Caco-2 (cell line): ENCODE results near the gene CTNND2. TPM values are rescaled to one million over a fixed set of nuclear protein-coding genes. Genes with fewer than 3 reads are reported as not detected.

Experiments used
- BruUV-seq: library from RNA; stranded (reverse); fragments of 400-500 nt; replicated peaks from 2 replicates; lab custom pipeline; 2021; lab: Mats Ljungman, UMichigan
- CTCF ChIA-PET: fragments of 300-600 bp; sonication (Branson Sonifier 250); formaldehyde crosslinking; loops from one replicate; lab custom pipeline; 2022; ENCODE audit warnings: antibody characterized with exemption; lab: Charles Lee
- POLR2A ChIA-PET: fragments of 300-600 bp; sonication (Branson Sonifier 250); formaldehyde crosslinking; loops from one replicate; lab custom pipeline; 2022; ENCODE audit warnings: antibody characterized with exemption; lab: Charles Lee
- DNase-seq, 2 experiments: peaks; one replicate each; pipeline versions ENCODE4 v3.0.0 to v3.0.0-alpha.2; 2020 to 2022
- H3K27me3 ChIP-seq: replicated peaks from 2 replicates; pipeline ENCODE4 v1.6.0; 2011; ENCODE audit warnings: low read length; ENCODE audit not compliant: control insufficient read depth, insufficient read depth
- H3K36me3 ChIP-seq: 2 replicates; pipeline ENCODE4 v1.5.1; 2011; ENCODE audit warnings: low read length; ENCODE audit not compliant: control insufficient read depth, insufficient read depth
- H3K4me1 ChIP-seq: fragments of 250-450 bp; sonication (Bioruptor Pico); 2 replicates; pipeline ENCODE4 v1.5.1; 2020; ENCODE audit warnings: mild to moderate bottlenecking
- H3K4me3 ChIP-seq: 2 replicates; pipeline ENCODE4 v1.5.1; 2011; ENCODE audit warnings: low read depth, mild to moderate bottlenecking, control low read depth, low read length
- H3K9me3 ChIP-seq: fragments of 250-450 bp; sonication (Bioruptor Pico); 2 replicates; pipeline ENCODE4 v1.5.1; 2020; ENCODE audit warnings: mild to moderate bottlenecking, moderate library complexity
- H3K27ac Mint-ChIP-seq: one replicate; pipeline ENCODE4 v1.8.0; 2022; ENCODE audit warnings: mixed read lengths; ENCODE audit not compliant: unreplicated experiment
- H3K27me3 Mint-ChIP-seq: one replicate; pipeline ENCODE4 v1.8.0; 2022; ENCODE audit warnings: mixed read lengths; ENCODE audit not compliant: insufficient read depth, unreplicated experiment
- H3K36me3 Mint-ChIP-seq: one replicate; pipeline ENCODE4 v1.8.0; 2022; ENCODE audit warnings: mild to moderate bottlenecking, mixed read lengths; ENCODE audit not compliant: insufficient read depth, unreplicated experiment
- H3K4me1 Mint-ChIP-seq: one replicate; pipeline ENCODE4 v1.8.0; 2022; ENCODE audit warnings: low read depth, mixed read lengths; ENCODE audit not compliant: unreplicated experiment
- H3K4me3 Mint-ChIP-seq: one replicate; pipeline ENCODE4 v1.8.0; 2022; ENCODE audit warnings: mild to moderate bottlenecking, moderate library complexity, mixed read lengths; ENCODE audit not compliant: unreplicated experiment
- H3K9me3 Mint-ChIP-seq: one replicate; pipeline ENCODE4 v1.8.0; 2022; ENCODE audit warnings: mixed read lengths; ENCODE audit not compliant: unreplicated experiment
- intact Hi-C: fragments of 100-400 bp; cut with micrococcal nuclease; formaldehyde crosslinking; loops from one replicate; pipeline ENCODE4 v1.10.0; 2022; ENCODE audit not compliant: unreplicated experiment
- total RNA-seq: library from RNA; stranded (reverse); gene quantifications from 2 replicates; pipeline ENCODE4 v1.2.3, GENCODE V29; 2022
- TF ChIP-seq, protein P1 (sequence below), 2 experiments: fragments of 200-600 bp in 1 of 2; IDR thresholded peaks; 1 replicate in 1 of 2; 2 replicates in 1 of 2; pipeline versions ENCODE4 v1.5.1 to v1.8.0; 2011 to 2022; ENCODE audit warnings: antibody characterized with exemption in 1 of 2, control low read depth in 1 of 2, inconsistent platforms in 1 of 2, low read depth in 1 of 2, low read length in 1 of 2, mild to moderate bottlenecking in 1 of 2, moderate library complexity in 1 of 2; ENCODE audit not compliant: insufficient read depth in 1 of 2, severe bottlenecking in 1 of 2, unreplicated experiment in 1 of 2

CTNND2 gene
- total RNA-seq, 1 experiment from 2014 or later: 0.32 TPM

- Mint-ChIP-seq H3K36me3 (no peaks in the 10 kb centered on the region), H3K27ac (no peak overlapping the region), H3K4me1 (no peaks in the 10 kb centered on the region), H3K9me3 (no peaks in the 10 kb centered on the region), H3K27me3 (peaks cover 18% of the 10 kb centered on the region), H3K4me3 (no peak overlapping the region)
- POLR2A ChIA-PET: no interaction called here
- H3K4me1 ChIP-seq: no peaks in the 10 kb centered on the region
- no TSS peak for BruUV-seq
- TF ChIP-seq, protein P1, sequence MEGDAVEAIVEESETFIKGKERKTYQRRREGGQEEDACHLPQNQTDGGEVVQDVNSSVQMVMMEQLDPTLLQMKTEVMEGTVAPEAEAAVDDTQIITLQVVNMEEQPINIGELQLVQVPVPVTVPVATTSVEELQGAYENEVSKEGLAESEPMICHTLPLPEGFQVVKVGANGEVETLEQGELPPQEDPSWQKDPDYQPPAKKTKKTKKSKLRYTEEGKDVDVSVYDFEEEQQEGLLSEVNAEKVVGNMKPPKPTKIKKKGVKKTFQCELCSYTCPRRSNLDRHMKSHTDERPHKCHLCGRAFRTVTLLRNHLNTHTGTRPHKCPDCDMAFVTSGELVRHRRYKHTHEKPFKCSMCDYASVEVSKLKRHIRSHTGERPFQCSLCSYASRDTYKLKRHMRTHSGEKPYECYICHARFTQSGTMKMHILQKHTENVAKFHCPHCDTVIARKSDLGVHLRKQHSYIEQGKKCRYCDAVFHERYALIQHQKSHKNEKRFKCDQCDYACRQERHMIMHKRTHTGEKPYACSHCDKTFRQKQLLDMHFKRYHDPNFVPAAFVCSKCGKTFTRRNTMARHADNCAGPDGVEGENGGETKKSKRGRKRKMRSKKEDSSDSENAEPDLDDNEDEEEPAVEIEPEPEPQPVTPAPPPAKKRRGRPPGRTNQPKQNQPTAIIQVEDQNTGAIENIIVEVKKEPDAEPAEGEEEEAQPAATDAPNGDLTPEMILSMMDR (IDR thresholded peaks at IDR 0.05; ENCODE audit: insufficient read depth in 1 of 2, low read depth in 1 of 2, low read length in 1 of 2, severe bottlenecking in 1 of 2, unreplicated experiment in 1 of 2): no peak
- no peak for DNase-seq
- H3K9me3 ChIP-seq: no peaks in the 10 kb centered on the region
- no peak overlapping the region for H3K4me3 ChIP-seq
- H3K36me3 ChIP-seq: no peaks in the 10 kb centered on the region
- intact Hi-C loops: no loop called here
- no peaks in the 10 kb centered on the region for H3K27me3 ChIP-seq
- CTCF ChIA-PET: no interaction called here
Observed at GRCh38 chr5:11793396-11793795, 110.8 kb downstream of the CTNND2 start.

DNA sequence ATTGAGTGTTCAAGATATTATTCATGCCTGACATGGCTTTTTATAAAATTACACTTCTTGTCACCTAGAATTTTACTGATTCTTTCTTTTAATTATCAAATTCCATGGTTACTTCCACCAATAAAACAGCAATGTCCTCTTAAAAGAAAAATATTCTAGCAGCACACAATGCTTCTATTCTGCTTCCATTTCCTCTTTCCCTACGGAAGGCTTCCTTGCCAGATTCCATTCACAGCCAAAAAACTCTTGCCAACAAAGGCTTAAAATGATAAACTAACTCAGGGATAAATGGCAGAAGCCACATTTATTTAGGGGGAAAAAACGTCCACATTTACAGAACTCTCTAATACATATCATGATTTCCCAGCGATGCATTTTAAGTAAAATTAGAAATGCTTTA is 111.6 kb downstream of the CTNND2 start:
- Mint-ChIP-seq H3K9me3 (no peaks in the 10 kb centered on the region), H3K27ac (no peak overlapping the region), H3K36me3 (no peaks in the 10 kb centered on the region), H3K4me3 (no peak overlapping the region), H3K4me1 (no peaks in the 10 kb centered on the region), H3K27me3 (peaks cover 18% of the 10 kb centered on the region)
- intact Hi-C loops: no loop called here
- CTCF ChIA-PET: no interaction called here
- Histone ChIP-seq H3K27me3 (no peaks in the 10 kb centered on the region), H3K4me1 (no peaks in the 10 kb centered on the region), H3K36me3 (no peaks in the 10 kb centered on the region), H3K4me3 (no peak overlapping the region), H3K9me3 (no peaks in the 10 kb centered on the region)
- BruUV-seq: no TSS peak
- POLR2A ChIA-PET: no interaction called here
- TF ChIP-seq, protein P1 (IDR thresholded peaks at IDR 0.05; ENCODE audit: insufficient read depth in 1 of 2, low read depth in 1 of 2, low read length in 1 of 2, severe bottlenecking in 1 of 2, unreplicated experiment in 1 of 2): no peak
- no peak for DNase-seq

- ChIA-PET POLR2A (no interaction called here), CTCF (no interaction called here)
- H3K27me3 ChIP-seq: no peaks in the 10 kb centered on the region
- no peak overlapping the region for H3K4me3 ChIP-seq
- Mint-ChIP-seq H3K27me3 (peaks cover 18% of the 10 kb centered on the region), H3K27ac (no peak overlapping the region), H3K4me1 (no peaks in the 10 kb centered on the region), H3K4me3 (no peak overlapping the region), H3K9me3 (no peaks in the 10 kb centered on the region), H3K36me3 (no peaks in the 10 kb centered on the region)
- H3K4me1 ChIP-seq: no peaks in the 10 kb centered on the region
- no TSS peak for BruUV-seq
- no peaks in the 10 kb centered on the region for H3K9me3 ChIP-seq
- TF ChIP-seq, protein P1 (IDR thresholded peaks at IDR 0.05; ENCODE audit: insufficient read depth in 1 of 2, low read depth in 1 of 2, low read length in 1 of 2, severe bottlenecking in 1 of 2, unreplicated experiment in 1 of 2): no peak
- intact Hi-C loops: no loop called here
- no peaks in the 10 kb centered on the region for H3K36me3 ChIP-seq
- no peak for DNase-seq
Observed at GRCh38 chr5:11791792-11792191, 112.5 kb downstream of the CTNND2 start.
